Stimulated activated CD4-positive, alpha-beta T cell treated with anti-CD3 and anti-CD28 coated beads, Interleukin-15, amount 100 ng/mL, for 1 hour (primary cell): ENCODE measurements around the gene SHTN1.

Experiments
- DNase-seq, 2 donors: peaks; one replicate each; pipeline ENCODE4 v3.0.0-alpha.2; 2020; ENCODE audit warnings: low read depth in 1 of 2, low spot score in 1 of 2

SHTN1 gene

GRCh38 chr10:116919164-116919563 is 85.8 kb downstream of the SHTN1 start:
- DNase-seq: no peak

DNA sequence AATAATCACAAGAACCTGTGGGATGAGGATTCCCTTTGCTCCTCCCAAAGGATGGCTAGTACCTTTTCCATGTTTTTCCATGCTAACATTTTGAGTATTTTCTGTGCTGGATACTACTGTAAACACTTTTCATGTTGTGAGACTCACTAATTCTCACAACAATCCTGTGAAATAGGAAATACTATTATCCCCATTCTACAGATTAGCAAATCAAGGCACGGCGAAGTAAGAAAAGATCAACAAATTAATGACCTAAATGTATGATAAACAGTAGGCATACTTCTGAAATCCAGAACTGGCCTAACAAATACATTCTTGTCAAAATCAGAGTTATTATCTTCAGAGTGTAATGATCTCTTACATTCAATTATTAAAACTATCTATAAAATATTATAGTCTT is 86.4 kb downstream of the SHTN1 start:
- no peak for DNase-seq

- DNase-seq: no peak
Measured at GRCh38 chr10:116917481-116917880, 87.5 kb downstream of the SHTN1 start.

- no peak for DNase-seq
Measured at GRCh38 chr10:116915340-116915739, 89.6 kb downstream of the SHTN1 start.

GRCh38 chr10:116913695-116914094 is 91.3 kb downstream of the SHTN1 start:
- DNase-seq: no peak

DNA sequence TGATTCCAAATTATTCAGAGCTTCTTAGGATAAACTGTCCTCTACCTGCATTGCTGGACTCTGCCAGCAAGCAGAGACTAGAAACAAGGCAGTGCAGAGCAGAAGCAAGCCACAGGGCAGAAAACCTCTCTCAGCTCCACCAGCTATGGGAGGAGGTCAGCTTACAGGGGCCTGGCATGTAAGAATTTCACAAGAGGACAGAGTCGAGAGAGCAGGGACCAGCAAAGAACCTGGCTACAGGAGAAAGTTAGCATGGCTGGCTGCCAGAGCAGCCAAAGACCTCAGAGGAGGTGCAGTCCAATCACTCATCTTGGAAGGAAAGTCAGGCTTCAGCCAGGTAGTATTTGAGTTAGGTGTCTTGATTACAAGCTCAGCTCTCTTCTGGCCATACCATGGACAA is 92.8 kb downstream of the SHTN1 start:
- no peak for DNase-seq

- DNase-seq: no peak
Measured at GRCh38 chr10:116910910-116911309, 94.1 kb downstream of the SHTN1 start.

GRCh38 chr10:116909307-116909706 is 95.7 kb downstream of the SHTN1 start:
- no peak for DNase-seq

DNA sequence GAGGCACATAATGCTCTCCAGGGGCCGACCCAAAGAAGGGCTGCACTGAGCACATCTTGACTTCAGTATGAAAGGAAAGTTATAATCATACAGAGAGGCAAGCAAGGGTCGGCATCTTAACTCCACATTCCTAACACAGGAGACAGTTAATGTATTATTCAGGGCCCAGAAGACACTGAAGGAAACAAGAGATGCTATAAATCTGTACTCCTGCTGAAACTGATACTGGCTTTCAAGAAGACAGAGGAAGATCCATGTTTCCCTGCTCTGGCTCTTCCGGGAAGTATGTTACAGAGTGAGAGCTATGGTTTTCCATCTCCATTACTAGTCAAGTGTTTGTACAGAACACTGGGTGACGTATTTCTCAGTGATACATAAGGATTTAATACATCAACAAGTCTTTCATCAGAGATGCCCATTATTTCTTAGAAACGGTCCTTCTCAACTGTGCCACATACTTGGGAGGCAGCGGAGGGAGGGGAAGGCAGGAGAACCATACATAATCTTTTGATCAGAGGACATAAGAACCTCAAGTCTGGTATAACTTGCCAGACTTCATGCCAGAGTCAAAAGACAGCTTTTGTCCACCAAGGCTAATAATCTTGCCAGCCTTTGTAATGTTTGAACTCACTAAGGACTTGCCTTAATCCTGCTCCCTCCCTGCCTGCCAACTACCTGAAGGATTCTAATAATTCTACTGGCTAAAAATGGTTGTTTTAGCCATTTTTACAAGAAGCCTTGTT is 97.6 kb downstream of the SHTN1 start:
- no peak for DNase-seq

GRCh38 chr10:116905845-116906210 is 99.2 kb downstream of the SHTN1 start:
- no peak for DNase-seq

DNA sequence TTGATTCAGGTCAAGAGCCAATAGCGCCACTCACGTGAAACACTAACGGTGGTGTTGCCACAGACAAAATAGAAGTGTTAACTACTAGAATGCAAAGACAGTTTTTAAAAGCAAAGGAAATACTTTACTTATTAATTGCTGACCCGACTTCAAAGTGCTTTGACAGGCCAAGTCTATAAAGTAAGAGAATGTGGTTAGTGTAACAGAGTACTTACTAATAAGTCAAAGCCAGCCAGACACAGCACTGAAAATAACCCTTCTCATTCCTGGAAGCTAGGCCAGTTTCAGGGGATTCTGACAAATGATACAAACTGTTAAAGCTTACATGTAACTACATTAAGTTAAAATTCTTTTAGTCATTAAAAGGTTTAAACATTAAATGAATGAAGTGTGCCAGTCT is 105.4 kb downstream of the SHTN1 start:
- no peak for DNase-seq

DNA sequence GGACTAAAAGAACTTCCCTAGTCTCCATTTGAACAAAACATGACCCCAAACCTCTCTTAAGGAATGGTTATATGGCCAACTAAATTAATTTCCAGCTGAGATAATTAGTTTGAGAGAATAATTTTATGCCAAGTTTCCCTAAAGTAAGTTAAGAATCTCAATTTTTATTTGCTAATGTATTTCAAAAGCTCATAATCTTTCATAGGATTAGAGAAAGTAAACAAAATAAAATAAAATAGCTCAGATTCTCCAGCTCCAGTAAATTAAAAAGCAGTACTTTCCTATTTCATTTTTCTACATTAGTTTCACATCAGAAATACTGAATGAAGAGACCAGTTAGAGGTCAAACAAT is 111.3 kb downstream of the SHTN1 start:
- DNase-seq: no peak

GRCh38 chr10:116892907-116893685 is 111.9 kb downstream of the SHTN1 start:
- no peak for DNase-seq

DNA sequence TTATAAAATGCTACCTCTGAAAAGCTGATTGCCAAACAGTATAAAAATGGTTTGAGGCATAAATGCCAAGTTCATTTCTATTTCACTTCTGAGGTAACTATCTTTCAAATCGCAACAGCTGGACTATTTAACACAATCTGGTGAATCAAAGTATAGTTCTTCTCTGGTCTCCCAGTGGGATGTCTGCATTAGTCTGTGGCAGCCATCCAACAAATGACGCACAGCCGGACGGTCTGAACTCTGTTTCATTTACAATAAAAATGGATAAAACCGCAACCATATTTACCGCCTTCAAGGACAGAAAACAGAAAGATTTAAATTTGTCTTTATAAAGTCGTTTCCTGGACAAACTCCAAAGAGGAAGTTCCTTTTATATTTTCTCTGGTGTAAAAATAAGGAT is 113.8 kb downstream of the SHTN1 start:
- DNase-seq: no peak

GRCh38 chr10:116889066-116889465 is 115.9 kb downstream of the SHTN1 start:
- no peak for DNase-seq

DNA sequence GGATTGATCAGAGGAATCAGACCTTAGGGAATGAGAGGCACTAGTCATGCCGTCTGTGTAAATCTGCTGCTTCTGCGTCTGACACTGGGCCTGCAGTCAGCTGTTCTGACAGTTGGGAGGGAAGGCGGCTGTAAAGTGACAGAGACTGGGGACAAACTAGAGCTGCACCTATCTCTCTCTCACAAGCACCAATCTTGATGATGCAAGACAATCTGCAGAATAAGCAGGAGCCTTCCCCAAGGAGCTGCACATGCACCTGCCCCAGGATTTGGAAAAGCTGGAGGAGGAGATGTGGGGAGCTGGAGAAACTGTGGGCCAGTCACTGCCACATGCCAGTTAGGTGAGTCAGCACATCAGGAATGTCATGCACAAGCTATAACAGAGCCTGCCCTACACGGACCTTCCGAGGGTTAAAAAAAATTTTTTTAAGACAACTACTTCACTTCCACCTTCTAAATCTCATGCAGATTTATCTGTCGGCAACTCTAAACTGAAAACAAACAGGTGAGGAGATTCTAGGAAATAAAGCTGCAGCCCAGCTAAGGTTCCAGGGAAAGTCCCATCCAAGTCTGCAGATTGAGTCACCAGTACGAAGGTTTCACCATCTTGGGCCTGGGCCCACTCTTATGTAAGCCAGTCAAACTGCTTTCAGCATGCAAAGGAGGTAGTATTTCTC is 116.5 kb downstream of the SHTN1 start:
- no peak for DNase-seq

- DNase-seq: no peak
Measured at GRCh38 chr10:116886772-116887171, 118.2 kb downstream of the SHTN1 start.

DNA sequence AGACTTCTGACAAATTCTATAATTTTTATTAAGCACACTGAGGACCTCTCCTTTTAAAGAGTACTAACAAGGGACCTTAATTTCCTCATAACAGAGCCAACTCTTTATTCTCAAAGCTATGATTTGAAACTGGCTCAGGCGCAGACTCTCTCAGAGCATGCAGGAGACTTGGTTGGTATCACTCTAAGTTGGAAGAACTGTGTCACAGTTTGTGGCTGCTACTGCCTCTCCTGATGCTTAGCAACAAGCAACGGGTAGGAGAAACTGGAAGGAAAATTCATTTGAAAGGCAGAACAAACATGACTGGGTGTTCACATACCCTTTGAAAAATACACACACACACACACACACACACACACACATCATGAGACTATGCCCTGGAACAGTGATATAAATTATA is 122.3 kb downstream of the SHTN1 start:
- DNase-seq: no peak

- no peak for DNase-seq
Measured at GRCh38 chr10:116880716-116881482, 124.1 kb downstream of the SHTN1 start.

DNA sequence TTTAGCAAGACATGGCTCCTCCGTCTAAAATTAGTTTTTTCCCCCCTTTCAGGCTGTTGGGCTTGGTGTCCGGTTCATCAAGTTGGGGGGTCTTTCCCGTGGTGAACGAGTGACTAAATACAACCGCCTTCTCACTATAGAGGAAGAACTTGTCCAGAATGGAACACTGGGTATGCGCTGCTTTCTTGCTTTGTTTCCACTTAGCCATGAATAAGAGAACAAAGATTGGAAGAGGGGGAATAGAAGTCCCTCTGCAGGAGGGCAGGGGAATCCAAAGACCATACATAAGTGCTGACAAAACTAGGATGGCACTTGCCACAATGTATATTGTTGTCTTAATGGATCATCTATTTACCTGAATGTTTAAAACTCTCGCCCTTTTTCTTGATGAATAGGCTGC is 125.2 kb downstream of the SHTN1 start:
- DNase-seq: no peak

GRCh38 chr10:116878123-116878522 is 126.9 kb downstream of the SHTN1 start:
- no peak for DNase-seq

GRCh38 chr10:116877391-116877790 is 127.6 kb downstream of the SHTN1 start:
- DNase-seq: no peak
